GM19324 (cell line): Measurements from ENCODE around the gene C1QTNF5.

Experiments
- ATAC-seq: cut with Tn5 transposase; IDR thresholded peaks from one replicate; pipeline ENCODE4 v1.9.1; 2021; ENCODE audit warnings: mild to moderate bottlenecking, moderate library complexity; ENCODE audit not compliant: unreplicated experiment, low FRiP score

Gene C1QTNF5

GRCh38 chr11:119299416-119299815, 41.3 kb downstream of the C1QTNF5 start:
- ATAC-seq: no peak

- ATAC-seq: no peak
Observed at GRCh38 chr11:119298726-119299125, 42.0 kb downstream of the C1QTNF5 start.

- ATAC-seq: no peak
Observed at GRCh38 chr11:119297938-119298337, 42.7 kb downstream of the C1QTNF5 start.

- no peak for ATAC-seq
Observed at GRCh38 chr11:119295178-119295577, 45.5 kb downstream of the C1QTNF5 start.

DNA sequence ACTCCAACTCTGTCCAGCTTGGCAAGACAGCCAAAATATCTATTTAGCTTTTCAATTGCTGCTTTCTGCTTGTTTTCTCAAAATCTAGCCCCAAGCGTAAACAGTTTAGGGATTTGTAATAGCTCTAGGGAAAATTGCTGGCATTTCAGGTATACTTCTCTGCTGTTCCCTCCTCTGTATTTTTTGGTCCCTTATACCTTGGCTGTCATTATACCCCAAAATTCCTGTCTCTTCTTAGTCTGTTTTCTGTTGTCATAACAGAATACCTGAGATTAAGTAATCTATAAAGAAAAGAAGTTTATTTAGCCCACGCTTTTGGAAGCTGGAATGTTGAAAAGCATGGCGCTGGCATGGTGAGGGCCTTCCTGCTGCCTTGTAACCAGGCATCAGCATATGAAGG, 47.2 kb downstream of the C1QTNF5 start:
- no peak for ATAC-seq

DNA sequence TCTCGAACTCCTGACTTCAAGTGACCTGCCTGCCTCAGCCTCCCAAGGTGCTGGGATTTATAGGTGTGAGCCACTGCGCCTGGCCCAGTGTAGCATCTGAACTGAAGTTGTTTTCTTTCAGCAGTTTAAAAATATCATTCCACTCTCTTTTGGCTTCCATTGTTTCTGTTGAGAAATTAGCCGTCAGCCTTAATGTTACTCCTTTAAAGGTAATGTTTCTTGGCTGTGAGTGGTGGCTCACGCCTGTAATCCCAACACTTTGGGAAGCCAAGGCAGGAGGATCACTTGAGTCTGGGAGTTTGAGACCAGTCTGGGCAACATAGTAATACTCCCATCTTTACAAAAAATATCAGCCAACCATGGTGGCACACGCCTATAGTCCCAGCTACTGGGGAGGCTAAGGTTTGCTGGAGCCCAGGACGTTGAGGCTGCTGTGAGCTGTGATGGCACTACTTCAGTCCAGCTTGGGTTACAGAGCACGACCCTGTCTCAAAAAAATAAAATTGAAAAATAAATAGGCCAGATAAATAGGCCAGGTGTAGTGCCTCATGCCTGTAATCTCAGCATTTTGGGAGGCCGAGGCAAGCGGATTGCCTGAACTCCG, 49.7 kb downstream of the C1QTNF5 start:
- no peak for ATAC-seq
